ENCODE results near the gene SLC26A11.
A peak's percentile ranks its signal among the peaks of the same experiment; 100 is the strongest.
"Not testable (repeated sequence)": the region's sequence is repeated elsewhere in the genome, so short reads cannot be mapped to it uniquely, and the experiment has no call there.

The SLC26A11 gene

DNA sequence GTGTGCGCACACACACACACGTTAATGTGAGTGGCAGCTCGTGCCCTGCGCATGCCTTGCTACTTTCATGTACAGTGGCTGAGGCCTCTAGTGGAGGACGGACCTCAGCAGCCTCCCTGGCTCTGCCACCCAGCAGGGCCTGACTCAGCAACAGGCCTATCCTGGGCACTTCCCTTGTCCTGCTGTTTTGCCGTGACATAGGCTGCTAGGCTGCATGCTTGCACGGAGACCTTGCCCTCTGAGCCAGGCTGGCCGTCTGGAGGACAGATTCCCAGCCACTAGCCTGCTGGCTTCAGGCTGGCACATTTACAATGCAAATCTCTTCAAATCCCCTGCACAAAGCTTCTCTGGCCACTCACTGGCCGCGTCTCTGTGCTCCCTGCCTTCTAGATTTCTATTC is 49.9 kb downstream of the SLC26A11 start:
- H3K4me3 ChIP-seq (replicated peaks in 1 of 2; ENCODE audit: low read depth in 2 of 2, low read length in 2 of 2): no peak overlapping the region
- TF ChIP-seq, protein P1, sequence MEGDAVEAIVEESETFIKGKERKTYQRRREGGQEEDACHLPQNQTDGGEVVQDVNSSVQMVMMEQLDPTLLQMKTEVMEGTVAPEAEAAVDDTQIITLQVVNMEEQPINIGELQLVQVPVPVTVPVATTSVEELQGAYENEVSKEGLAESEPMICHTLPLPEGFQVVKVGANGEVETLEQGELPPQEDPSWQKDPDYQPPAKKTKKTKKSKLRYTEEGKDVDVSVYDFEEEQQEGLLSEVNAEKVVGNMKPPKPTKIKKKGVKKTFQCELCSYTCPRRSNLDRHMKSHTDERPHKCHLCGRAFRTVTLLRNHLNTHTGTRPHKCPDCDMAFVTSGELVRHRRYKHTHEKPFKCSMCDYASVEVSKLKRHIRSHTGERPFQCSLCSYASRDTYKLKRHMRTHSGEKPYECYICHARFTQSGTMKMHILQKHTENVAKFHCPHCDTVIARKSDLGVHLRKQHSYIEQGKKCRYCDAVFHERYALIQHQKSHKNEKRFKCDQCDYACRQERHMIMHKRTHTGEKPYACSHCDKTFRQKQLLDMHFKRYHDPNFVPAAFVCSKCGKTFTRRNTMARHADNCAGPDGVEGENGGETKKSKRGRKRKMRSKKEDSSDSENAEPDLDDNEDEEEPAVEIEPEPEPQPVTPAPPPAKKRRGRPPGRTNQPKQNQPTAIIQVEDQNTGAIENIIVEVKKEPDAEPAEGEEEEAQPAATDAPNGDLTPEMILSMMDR (IDR thresholded peaks at IDR 0.05; ENCODE audit: low read depth, low read length): no peak
- no peak for DNase-seq (ENCODE audit: low read depth in 2 of 2)

DNA sequence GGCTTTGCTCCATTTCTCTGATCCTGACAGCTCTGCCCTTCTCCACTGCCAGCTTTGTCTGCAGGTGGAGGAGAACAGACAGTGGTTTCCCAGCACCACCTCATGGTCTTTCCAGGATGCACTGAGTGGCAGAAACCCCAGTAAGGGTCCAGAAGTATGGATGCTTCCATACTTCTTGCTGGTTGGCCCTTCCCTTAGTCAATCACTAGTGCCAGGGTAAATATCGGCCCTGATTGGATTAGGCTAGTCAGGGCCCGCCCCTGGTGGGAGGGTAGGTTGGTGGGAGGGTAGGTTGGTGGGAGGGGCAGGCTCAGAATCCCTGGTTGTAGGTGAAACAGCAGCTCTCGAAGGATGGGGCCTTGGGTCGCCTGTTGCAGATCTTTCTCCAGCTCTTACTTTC is 50.6 kb downstream of the SLC26A11 start:
- TF ChIP-seq, protein P1 (IDR thresholded peaks at IDR 0.05; ENCODE audit: low read depth, low read length): no peak
- DNase-seq (ENCODE audit: low read depth in 2 of 2): peak; percentile 45 to 51
- no peak overlapping the region for H3K4me3 ChIP-seq (replicated peaks in 1 of 2; ENCODE audit: low read depth in 2 of 2, low read length in 2 of 2)

DNA sequence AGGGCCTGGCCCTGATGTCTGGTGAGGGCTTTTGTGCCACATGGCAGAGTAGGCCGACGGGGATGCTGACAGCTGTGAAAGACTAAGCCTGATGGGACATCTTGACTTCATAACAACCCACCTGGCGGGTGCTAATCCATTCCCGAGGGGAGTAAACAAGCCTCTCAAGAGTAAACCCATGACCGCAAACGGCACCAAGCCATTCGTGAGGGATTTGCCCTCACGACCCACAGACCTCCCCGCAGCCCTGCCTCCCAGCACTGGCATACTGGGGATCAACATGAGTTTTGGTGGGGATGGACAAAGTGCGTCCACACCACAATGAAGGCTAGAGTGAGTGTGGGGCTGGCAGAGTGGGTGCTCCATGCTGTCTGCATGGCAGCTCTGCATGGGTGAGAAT is 52.1 kb downstream of the SLC26A11 start:
- no peak overlapping the region for H3K4me3 ChIP-seq (replicated peaks in 1 of 2; ENCODE audit: low read depth in 2 of 2, low read length in 2 of 2)
- DNase-seq (ENCODE audit: low read depth in 2 of 2): no peak
- TF ChIP-seq, protein P1 (IDR thresholded peaks at IDR 0.05; ENCODE audit: low read depth, low read length): no peak

DNA sequence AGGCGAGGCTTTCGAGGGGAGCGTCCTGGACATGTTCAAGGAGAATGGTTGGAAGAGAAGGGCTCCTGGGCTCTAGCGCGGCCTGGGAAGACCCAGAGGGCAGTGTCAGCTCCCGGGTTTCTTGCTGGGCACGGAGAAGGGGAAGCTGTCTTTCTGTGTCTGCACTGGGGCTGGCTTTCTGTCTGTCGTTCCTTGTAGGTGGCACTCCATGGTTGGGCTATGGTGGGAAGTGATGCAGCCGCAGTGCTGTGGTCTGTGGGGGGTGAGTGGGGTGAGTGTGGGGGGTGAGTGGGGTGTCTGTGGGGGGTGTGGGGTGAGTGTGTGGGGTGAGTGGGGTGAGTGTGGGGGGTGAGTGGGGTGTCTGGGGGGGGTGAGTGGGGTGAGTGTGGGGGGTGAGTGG is 54.1 kb downstream of the SLC26A11 start:
- H3K4me3 ChIP-seq (replicated peaks in 1 of 2; ENCODE audit: low read depth in 2 of 2, low read length in 2 of 2): no peak overlapping the region
- DNase-seq (ENCODE audit: low read depth in 2 of 2): no peak
- TF ChIP-seq, protein P1 (IDR thresholded peaks at IDR 0.05; ENCODE audit: low read depth, low read length): no peak

DNA sequence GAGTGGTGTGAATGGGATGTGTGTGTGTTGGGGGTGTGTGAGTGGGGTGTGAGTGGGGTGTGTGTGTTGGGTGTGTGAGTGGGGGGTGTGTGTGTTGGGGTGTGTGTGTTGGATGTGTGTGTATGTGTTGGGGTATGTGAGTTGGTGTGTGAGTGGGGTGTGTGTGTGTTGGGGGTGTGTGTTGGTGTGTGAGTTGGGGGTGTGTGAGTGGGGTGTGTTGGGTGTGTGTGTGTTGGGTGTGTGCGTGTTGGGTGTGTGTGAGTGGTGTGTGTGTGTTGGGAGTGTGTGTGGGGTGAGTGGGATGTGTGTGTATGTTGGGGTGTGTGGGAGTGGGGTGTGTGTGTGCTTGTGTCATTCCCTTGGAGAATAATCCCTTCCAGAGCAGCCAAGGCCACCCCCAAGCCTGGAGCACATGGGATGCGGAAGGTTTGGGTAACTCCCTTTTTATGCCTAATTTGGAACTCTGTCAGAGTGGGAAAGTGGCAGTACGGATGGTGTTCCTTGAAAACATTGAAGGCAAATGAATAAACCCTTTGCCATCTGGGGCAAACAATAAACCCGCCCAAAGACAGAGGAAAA is 54.7 kb downstream of the SLC26A11 start:
- TF ChIP-seq, protein P1 (IDR thresholded peaks at IDR 0.05; ENCODE audit: low read depth, low read length): no peak
- no peak for DNase-seq (ENCODE audit: low read depth in 2 of 2)
- H3K4me3 ChIP-seq (replicated peaks in 1 of 2; ENCODE audit: low read depth in 2 of 2, low read length in 2 of 2): no peak overlapping the region

DNA sequence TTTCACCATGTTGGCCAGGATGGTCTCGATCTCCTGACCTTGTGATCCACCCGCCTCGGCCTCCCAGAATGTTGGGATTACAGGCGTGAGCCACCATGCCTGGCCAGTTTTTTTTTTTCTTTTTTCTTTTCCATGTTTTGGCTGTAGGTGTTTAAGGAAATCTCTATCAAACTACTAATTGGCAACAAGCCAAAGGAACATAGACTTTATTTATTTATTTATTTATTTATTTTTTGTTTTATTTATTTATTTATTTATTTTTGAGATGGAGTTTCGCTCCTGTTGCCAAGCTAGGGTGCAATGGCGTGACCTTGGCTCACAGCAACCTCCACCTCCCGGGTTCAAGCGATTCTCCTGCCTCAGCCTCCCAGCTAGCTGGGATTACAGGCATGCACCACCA is 55.6 kb downstream of the SLC26A11 start:
- DNase-seq (ENCODE audit: low read depth in 2 of 2); H3K4me3 ChIP-seq (replicated peaks in 1 of 2; ENCODE audit: low read depth in 2 of 2, low read length in 2 of 2): not testable (repeated sequence)

DNA sequence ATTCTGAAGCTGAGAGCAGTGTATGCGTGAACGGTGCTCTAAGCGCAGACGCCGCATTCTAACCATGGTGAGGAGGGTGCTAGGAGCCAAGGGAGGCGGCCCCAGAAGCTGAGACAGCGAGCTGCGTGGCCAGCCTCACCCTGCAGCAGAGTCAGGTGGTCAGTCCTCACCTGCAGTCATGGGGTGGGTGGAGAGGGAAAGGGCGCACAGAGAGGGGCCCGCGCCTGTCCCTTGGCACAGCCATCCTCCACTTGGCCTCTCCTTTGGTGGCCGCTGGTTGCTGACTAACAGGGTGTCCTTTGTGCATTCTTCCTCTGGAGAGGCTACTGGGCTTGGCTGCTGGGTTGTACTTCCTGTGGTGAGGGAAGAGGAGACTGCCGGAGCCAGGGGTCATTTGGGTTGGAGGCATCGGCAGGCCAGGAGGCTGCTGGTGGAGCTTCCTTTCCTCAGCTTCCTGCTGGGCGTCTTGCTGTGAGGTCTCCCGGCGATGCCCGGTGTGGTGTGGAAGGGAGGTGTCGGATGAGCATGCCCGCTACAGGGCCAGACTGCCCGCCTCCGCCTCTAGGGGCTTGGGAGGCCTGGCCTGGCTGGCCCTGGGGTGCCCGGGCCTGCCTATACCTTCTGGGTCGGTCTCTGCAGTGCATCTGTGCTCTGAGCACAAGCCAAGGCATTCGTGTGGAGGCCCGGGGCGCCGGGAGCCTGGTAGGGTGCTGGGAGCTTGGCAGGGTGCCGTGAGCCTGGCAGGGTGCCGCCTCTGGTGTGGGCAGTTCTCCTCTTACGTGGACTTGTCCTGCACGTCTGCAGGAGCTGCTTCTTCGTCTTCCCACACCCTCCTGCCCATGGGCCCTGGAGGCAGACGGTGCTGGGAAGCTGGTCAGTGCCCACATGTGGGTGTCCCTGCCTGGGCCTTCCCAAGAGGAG is 57.8 kb downstream of the SLC26A11 start:
- TF ChIP-seq, protein P1 (IDR thresholded peaks at IDR 0.05; ENCODE audit: low read depth, low read length): no peak
- no peak overlapping the region for H3K4me3 ChIP-seq (replicated peaks in 1 of 2; ENCODE audit: low read depth in 2 of 2, low read length in 2 of 2)
- no peak for DNase-seq (ENCODE audit: low read depth in 2 of 2)

Data from cardiac fibroblast (primary cell).